ENCODE measurements around the gene CCDC148.

DNA sequence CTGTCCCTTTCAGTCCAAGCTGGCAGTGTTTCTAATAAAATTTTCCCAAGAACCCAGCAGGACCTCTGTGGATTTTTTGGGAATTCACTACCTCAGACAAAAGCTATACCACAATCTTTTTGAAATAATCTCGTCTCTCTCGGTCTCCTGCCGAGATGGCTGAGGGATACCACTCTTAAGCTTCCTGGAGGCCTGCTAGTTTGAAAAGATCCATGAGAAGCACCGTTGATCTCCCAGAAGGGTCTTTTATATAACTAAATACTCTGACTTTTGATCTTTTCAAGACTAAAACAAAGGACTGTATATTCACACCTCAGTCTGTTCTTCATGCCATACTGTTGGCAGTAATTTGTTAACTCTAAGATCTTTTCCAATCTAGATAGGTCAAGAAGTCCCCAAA lies 213.2 kb downstream of the CCDC148 start:
- TF ChIP-seq, protein P1, sequence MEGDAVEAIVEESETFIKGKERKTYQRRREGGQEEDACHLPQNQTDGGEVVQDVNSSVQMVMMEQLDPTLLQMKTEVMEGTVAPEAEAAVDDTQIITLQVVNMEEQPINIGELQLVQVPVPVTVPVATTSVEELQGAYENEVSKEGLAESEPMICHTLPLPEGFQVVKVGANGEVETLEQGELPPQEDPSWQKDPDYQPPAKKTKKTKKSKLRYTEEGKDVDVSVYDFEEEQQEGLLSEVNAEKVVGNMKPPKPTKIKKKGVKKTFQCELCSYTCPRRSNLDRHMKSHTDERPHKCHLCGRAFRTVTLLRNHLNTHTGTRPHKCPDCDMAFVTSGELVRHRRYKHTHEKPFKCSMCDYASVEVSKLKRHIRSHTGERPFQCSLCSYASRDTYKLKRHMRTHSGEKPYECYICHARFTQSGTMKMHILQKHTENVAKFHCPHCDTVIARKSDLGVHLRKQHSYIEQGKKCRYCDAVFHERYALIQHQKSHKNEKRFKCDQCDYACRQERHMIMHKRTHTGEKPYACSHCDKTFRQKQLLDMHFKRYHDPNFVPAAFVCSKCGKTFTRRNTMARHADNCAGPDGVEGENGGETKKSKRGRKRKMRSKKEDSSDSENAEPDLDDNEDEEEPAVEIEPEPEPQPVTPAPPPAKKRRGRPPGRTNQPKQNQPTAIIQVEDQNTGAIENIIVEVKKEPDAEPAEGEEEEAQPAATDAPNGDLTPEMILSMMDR (conservative IDR thresholded peaks at IDR 0.05; ENCODE audit: low read depth in 2 of 2): no peak
- TF ChIP-seq ZNF114 (CRISPR knock-in tag; IDR thresholded peaks at IDR 0.05) (no peak), CREB1 (CRISPR knock-in tag; IDR thresholded peaks at IDR 0.05; ENCODE audit: low read depth) (no peak), EZH2 (IDR thresholded peaks at IDR 0.05; ENCODE audit: low read depth, unreplicated experiment) (no peak), EZH2phosphoT487 (IDR thresholded peaks at IDR 0.05; ENCODE audit: unreplicated experiment) (no peak), POLR2AphosphoS5 (IDR thresholded peaks at IDR 0.05; ENCODE audit: low read depth) (no peak), ZNF331 (CRISPR knock-in tag; IDR thresholded peaks at IDR 0.05; ENCODE audit: low read depth) (no peak), STAT1 (IDR thresholded peaks at IDR 0.05; ENCODE audit: unreplicated experiment) (no peak), NANOG (IDR thresholded peaks at IDR 0.05; ENCODE audit: borderline replicate concordance) (no peak), JUNB (IDR thresholded peaks at IDR 0.05; ENCODE audit: unreplicated experiment) (no peak)
- TF ChIP-seq, protein P2, sequence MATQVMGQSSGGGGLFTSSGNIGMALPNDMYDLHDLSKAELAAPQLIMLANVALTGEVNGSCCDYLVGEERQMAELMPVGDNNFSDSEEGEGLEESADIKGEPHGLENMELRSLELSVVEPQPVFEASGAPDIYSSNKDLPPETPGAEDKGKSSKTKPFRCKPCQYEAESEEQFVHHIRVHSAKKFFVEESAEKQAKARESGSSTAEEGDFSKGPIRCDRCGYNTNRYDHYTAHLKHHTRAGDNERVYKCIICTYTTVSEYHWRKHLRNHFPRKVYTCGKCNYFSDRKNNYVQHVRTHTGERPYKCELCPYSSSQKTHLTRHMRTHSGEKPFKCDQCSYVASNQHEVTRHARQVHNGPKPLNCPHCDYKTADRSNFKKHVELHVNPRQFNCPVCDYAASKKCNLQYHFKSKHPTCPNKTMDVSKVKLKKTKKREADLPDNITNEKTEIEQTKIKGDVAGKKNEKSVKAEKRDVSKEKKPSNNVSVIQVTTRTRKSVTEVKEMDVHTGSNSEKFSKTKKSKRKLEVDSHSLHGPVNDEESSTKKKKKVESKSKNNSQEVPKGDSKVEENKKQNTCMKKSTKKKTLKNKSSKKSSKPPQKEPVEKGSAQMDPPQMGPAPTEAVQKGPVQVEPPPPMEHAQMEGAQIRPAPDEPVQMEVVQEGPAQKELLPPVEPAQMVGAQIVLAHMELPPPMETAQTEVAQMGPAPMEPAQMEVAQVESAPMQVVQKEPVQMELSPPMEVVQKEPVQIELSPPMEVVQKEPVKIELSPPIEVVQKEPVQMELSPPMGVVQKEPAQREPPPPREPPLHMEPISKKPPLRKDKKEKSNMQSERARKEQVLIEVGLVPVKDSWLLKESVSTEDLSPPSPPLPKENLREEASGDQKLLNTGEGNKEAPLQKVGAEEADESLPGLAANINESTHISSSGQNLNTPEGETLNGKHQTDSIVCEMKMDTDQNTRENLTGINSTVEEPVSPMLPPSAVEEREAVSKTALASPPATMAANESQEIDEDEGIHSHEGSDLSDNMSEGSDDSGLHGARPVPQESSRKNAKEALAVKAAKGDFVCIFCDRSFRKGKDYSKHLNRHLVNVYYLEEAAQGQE (IDR thresholded peaks at IDR 0.05; ENCODE audit: unreplicated experiment): no peak
- TF ChIP-seq, protein P3, sequence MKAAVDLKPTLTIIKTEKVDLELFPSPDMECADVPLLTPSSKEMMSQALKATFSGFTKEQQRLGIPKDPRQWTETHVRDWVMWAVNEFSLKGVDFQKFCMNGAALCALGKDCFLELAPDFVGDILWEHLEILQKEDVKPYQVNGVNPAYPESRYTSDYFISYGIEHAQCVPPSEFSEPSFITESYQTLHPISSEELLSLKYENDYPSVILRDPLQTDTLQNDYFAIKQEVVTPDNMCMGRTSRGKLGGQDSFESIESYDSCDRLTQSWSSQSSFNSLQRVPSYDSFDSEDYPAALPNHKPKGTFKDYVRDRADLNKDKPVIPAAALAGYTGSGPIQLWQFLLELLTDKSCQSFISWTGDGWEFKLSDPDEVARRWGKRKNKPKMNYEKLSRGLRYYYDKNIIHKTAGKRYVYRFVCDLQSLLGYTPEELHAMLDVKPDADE (IDR thresholded peaks at IDR 0.05): no peak
- TF ChIP-seq, protein P4, sequence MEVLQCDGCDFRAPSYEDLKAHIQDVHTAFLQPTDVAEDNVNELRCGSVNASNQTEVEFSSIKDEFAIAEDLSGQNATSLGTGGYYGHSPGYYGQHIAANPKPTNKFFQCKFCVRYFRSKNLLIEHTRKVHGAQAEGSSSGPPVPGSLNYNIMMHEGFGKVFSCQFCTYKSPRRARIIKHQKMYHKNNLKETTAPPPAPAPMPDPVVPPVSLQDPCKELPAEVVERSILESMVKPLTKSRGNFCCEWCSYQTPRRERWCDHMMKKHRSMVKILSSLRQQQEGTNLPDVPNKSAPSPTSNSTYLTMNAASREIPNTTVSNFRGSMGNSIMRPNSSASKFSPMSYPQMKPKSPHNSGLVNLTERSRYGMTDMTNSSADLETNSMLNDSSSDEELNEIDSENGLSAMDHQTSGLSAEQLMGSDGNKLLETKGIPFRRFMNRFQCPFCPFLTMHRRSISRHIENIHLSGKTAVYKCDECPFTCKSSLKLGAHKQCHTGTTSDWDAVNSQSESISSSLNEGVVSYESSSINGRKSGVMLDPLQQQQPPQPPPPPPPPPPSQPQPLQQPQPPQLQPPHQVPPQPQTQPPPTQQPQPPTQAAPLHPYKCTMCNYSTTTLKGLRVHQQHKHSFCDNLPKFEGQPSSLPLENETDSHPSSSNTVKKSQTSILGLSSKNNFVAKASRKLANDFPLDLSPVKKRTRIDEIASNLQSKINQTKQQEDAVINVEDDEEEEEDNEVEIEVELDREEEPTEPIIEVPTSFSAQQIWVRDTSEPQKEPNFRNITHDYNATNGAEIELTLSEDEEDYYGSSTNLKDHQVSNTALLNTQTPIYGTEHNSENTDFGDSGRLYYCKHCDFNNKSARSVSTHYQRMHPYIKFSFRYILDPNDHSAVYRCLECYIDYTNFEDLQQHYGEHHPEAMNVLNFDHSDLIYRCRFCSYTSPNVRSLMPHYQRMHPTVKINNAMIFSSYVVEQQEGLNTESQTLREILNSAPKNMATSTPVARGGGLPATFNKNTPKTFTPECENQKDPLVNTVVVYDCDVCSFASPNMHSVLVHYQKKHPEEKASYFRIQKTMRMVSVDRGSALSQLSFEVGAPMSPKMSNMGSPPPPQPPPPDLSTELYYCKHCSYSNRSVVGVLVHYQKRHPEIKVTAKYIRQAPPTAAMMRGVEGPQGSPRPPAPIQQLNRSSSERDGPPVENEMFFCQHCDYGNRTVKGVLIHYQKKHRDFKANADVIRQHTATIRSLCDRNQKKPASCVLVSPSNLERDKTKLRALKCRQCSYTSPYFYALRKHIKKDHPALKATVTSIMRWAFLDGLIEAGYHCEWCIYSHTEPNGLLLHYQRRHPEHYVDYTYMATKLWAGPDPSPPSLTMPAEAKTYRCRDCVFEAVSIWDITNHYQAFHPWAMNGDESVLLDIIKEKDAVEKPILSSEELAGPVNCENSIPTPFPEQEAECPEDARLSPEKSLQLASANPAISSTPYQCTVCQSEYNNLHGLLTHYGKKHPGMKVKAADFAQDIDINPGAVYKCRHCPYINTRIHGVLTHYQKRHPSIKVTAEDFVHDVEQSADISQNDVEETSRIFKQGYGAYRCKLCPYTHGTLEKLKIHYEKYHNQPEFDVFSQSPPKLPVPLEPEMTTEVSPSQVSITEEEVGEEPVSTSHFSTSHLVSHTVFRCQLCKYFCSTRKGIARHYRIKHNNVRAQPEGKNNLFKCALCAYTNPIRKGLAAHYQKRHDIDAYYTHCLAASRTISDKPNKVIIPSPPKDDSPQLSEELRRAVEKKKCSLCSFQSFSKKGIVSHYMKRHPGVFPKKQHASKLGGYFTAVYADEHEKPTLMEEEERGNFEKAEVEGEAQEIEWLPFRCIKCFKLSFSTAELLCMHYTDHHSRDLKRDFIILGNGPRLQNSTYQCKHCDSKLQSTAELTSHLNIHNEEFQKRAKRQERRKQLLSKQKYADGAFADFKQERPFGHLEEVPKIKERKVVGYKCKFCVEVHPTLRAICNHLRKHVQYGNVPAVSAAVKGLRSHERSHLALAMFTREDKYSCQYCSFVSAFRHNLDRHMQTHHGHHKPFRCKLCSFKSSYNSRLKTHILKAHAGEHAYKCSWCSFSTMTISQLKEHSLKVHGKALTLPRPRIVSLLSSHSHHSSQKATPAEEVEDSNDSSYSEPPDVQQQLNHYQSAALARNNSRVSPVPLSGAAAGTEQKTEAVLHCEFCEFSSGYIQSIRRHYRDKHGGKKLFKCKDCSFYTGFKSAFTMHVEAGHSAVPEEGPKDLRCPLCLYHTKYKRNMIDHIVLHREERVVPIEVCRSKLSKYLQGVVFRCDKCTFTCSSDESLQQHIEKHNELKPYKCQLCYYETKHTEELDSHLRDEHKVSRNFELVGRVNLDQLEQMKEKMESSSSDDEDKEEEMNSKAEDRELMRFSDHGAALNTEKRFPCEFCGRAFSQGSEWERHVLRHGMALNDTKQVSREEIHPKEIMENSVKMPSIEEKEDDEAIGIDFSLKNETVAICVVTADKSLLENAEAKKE (CRISPR knock-in tag; IDR thresholded peaks at IDR 0.05): no peak

Measured in GM23338 (cell line).